Measurements from ENCODE around the gene DFFA.
"Not testable (repeated sequence)": the region's sequence is repeated elsewhere in the genome, so short reads cannot be mapped to it uniquely, and the experiment has no call there.

The DFFA gene

DNA sequence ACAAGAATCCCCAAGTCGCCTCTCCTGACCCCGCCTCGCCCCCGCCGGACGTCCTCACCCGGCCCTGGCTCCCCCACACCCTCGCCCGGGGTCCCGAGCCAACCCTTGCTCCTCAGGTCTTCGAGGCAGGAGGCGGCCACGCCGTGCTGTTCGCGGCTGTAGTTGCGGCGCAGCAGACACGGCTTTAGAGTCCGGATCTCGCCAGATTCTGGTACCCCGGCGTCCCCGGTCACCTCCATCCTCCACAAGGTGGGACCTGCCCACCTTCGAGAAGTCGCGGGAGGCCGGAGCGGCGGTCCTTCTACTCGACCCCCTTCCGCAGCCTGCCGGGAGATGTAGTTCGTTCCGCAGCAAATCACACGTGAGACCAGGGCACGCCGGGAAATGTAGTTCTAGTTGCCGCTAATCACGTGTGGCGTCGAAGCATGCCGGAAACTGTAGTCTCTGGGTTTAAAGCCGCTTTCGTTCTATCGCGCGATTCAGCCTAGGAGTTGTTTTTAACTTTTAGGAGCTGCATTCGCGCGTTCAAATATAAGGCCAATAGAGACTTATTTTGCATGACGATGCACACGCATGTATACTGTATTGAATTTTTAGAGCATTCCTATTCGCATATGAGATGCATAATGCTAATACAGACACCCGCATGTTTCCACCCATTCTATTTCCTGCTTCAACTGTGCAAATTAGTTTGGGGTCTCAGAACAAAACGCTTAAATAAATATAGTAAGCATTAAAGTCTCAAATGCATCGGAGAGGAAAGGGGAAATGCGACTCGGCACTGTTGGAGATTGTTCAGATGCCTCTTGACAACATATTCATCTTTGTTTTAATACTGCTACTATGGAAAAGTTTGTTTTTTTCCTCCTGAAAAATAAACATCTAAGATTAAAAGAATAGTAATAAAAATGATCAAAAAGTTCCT lies at the start of gene DFFA:
DFFA (minus strand) TSS at position 310 of the 925 bp plus-strand sequence; CDS start at position 239, 71 bp downstream.
- DNase-seq = peak; percentile 87

GRCh38 chr1:10521537-10522157 lies 49.3 kb upstream of the DFFA start:
- no peak for DNase-seq

GRCh38 chr1:10520952-10521351 lies 48.6 kb upstream of the DFFA start:
- DNase-seq = no peak

DNA sequence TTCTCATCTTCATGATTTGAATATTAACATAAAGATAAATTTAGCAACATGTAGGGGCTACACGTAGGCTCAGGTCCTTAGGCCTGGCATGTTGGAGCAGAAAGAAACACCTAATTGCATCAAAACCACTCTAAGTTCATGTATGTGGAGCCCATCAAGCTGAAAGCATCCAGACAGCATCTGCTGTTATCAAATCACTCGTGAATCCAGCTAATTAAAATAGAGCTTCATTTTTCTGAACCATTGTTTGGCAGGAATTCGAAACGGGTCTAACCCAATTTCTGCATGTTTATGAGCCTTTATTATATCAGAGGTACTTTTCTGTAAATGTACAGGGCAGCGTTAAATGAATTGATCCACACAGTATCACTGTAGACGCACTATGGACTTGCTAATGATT lies 48.2 kb upstream of the DFFA start:
- DNase-seq = no peak

DNA sequence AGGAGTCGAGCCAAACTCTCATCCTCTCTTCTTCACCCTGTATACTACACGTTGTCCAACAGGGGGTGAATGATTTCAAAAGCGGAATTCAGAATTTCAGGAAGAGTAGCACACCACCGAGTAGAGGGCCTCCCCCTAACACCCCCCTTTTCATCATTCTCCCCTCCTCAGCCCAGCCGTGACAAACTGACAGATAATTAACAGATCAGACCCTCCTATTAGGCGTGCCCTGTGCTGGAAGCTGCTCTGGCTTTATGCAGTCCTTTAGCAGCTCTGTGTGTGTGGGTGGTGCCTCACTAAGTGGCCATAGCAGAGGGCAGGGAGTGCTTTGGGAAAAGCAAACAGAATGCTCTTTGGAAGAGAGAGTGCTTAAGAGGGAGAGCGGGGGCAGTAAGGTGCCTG lies 46.7 kb upstream of the DFFA start:
- no peak for DNase-seq

- no peak for DNase-seq
These were observed 45.3 kb upstream of the DFFA start for GRCh38 chr1:10517677-10517982.

DNA sequence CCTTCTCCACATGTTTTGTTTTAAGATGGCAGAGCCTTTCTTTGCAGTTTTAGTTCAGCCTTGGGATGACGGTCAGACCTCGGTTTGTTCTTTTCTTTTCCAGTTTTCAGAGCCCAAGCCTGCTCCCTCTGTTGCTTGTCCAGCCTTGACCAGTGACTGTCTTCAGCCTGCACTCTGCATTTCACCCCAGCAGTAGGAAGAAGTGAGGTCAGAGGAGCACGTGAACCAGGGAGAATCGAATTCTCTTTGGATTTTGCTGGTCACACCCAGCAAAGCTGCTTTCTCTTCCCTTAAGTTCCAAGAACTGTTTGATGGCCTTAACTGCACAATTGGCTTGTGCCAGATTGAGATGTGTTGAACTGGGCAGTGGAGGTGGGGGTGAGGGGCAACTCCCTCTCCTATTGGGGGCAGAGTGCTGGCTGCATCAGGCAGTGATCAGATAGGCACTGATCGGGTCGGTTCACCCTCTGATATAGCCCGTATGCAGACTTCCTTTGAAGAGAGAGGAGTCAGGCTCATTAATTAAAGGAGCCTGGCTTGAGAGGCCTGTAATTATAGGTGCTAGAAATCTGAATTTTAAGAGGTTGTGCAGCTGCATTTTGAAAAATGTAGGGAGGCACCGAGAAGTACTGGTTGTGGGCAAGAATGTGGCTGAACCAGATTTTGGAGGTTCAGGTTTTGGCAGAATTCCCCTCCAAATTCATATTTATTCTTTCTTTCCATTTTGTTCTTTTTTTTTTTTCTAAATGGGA lies 44.8 kb upstream of the DFFA start:
- no peak for DNase-seq

DNA sequence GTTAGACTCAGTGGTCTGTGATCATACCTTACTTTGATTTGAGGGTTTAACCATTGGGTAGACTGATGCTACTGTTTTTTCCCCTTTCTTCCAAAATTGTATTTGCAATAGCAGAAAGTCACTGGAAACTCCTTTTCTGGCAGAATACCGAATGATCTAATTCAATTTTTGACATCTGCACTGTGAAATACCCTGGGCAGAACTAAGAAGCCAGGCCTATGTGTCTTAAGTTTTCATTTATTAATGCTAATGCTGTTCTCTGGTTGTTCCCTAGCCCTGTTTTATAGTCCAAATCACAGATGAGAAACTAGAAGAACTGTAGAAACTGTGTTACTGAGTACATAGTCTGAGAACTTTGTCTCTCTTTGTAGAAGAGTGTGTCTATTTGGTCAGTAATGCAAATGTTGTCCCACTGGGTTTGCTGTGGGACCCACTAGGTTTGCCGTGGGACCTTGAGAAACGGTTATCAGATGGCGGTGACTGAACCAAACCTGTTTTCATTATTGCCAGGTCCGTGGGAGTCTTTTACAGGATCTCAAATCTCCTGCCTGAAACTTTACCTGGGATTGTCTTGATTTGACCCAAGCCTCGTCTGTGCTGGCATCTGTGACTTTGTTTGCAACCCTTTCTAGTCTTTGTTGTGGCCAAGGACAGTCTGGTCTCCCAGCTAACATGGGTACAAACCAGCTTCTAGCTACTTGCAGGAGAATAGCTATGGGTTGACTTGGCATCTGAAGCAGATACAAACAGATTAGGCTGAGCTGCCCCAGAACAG lies 43.8 kb upstream of the DFFA start:
- no peak for DNase-seq

GRCh38 chr1:10515301-10515975 lies 43.1 kb upstream of the DFFA start:
- no peak for DNase-seq

DNA sequence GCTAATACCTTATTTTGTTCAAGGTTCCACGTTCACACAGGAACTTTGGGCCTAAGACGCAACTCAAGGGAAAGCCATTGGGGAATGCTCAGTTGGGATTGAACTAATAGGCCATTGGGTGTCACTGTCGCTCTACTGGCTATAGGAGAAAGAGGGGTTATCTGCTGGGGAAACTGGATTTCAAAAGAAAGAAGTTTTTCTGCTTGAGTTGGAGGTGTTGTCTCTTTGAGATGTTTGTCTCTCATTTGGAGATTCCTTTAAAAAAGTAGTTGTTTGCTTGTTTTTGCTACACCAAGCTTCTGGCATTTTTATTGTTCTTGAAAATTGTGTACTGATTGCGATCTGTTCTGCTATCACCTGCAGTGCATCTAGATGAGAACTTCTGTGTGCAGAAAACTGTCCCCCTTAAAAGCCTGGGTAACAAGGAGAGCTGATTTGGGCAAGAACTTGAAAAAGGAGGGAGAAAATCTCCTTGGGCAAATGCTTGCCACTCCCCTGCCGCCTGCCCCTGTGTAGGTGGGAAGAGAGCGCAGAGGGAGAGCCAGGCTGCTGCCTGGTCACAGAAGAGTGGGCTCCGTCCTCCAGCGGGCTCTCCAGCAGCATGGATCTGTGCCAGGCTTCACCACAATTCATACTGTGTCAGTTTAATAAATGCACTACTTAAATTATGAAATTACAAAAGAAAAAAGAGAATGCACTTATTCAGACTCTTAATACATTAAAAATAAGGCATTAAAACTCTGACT lies 42.3 kb upstream of the DFFA start:
- DNase-seq = no peak

GRCh38 chr1:10513199-10513598 lies 40.9 kb upstream of the DFFA start:
- DNase-seq = no peak

- DNase-seq = no peak
These were observed 39.2 kb upstream of the DFFA start for GRCh38 chr1:10511494-10511885.

DNA sequence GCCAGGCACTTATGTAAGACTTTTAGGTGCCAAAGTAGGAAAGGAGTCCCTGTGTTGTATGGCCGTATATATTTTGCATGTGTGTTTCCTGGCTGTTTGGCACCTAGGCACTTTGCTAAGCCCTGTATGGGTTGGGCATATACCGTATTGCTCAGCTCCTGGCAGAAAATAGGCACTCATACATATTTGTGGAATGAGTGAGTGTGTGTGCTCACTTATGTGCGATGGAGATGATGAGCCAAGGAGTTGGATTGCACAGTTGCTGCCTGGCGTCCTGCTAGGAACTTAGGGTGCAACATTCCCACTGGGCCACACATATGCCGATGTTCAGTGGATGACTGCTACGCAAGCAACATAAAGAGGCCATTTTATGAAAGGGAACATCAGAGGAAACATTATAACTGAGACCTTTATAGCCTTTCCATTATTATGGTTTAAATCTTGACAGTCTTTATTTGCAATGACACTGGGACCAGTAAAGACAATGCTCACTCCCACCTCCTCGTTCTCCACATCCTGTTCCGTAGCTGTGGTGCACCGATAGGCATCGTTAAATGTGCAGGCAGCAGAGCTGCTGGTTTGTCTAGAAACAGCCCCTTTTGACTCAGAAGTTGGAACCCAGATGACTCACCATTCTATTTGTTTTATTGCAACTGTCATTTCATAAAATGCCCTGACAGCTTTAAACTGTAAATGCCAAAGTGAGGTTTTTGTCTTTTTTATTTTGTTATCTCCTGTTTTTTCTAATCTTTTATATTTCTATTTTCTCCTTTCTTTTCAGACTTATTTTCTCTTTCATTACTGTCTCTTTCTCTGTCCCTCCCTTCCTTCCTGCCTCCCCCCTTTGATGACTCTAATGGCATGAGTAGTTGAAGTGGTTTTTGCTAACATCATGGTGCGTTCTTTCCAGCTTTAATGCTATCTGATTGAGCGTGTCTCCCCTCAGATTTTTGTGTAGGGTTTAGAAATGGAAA lies 38.5 kb upstream of the DFFA start:
- peak; percentile 64 for DNase-seq

DNA sequence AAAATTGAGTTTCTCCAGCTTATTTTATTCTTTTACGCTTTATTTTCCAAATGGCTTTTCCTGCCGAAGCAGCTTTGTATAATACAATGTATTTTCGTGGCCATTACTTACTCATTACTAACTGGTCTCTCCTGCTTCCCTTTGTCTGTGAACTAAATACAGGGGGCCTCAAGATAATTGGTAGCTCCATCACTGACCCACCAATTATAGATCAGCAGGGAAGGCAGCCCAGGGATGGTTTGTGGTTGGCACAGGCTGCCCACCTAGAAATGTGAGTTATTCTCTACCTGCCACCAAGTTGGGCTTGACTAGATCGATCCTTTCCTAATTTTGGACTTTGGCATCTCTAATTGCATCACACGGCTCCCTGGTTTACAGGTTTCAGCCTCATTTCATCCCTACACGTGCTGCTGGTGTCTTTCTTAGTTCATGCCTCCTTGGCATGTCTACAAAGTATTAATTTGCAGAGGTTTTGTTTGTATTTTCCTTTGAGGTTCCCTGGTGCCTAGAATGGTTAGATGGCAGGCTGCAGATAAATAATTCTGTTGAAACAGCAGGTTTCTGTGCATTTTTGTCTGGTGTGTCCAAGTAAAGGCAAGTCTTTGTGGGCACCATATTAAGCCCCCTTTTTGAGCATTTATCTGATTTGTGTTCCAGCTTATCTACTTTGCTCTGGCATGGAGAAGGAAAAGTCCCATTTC lies 37.6 kb upstream of the DFFA start:
- DNase-seq = no peak

DNA sequence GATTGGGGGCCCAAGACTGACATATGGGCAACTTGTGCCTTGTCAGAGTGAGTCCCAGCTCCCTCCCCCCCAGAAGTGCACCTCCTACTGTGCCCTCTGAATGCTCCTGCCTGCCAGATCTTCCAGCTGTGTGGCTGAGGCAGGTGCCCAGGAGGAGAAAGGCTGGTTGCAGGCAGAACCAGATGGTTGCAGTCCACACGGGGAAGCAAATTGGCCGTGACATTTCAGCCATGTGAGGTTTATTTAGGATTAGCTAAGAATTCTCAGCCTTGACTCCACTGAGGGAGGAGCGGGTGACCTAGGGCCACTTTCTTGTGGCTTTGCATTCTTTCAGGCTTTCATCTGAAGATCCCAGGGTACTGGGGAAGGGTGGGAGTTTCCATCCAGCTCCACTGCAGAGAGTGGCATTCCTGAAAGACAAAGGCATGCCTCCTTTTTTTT lies 36.2 kb upstream of the DFFA start:
- DNase-seq = no peak

DNA sequence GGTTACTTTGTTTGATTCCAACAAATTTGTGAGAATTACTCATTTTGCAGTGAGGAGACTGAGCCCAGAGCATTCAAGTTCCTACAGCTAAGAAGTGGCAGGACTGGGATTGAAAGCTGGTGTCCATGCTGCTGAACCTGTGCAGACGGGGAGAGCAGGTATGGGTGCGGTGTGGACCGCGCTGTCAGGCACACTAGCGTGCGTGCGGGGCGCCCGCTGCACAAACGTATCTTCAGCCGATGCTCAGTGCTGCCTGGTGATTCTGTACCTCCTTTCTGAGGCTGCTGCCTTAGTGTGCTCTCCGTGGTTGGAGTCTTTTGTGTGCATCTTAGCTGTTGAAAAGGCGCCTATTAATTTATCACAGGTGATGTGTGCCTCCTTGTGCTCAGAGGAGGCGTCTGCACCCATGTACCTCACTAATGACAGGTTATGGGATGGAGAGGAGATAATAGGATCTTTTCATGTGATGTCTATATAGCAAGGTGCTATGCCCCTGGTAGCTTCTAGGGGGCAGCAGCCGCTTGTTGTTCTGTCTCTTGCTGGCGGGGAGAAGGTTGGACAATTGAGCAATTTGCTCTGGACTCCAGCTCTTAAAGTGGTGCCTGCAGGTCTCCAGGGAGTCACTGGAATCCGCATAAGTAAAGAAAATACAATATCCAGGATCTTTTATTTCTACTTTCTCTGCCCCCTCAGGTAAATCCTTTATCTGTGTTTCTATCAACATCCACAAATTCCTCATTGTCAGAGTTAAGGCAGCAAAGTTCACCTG lies 35.0 kb upstream of the DFFA start:
- peak; percentile 34 for DNase-seq

DNA sequence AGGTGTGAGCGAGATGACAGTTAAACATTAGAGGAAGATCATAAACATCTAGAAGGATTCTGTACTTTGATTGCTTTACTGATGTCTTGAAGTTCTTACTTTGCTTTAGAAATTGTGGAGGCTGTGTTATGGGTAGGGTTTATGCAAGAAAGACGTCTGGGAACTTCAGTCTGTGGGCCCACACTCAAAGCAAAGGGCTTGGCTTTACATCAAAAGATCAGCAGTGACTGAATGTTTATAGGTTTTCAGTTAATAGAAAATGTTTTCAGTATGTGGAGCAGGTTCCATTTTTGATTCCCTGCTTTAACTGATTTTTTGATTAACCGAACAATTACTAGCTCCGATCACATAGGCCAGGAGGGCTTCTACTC lies 34.3 kb upstream of the DFFA start:
- DNase-seq = no peak

DNA sequence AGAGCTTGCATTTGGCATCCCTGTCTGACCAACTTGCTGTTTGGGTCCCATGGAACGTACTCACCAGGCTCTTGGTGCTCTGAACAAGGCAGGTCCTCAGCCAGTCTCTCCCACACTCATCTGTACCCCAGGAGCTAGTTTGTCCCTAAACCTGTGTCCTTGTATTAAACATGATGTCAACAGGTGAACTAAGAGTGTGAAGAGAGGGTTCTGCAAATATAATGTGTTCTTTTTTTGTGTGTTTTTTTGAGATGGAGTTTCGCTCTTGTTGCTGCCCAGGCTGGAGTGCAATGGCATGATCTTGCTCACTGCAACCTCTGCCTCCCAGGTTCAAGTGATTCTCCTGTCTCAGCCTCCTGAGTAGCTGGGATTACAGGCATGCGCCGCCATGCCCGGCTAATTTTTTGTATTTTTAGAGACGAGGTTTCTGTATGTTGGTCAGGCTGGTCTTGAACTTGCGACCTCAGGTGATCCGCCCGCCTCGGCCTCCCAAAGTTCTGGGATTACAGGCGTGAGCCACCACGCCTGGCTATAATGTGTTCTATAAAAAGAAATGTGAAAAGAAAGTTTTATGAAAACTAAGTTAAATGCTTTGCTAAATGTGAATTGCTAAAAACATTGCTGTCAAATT lies 33.8 kb upstream of the DFFA start:
- DNase-seq = not testable (repeated sequence)
